A673 (cell line): ENCODE results near the gene DGKH.

Experiments
- CTCF ChIP-seq: fragments of 300-800, 200-600 bp; sonication (generic); conservative IDR thresholded peaks from 2 replicates; pipeline ENCODE4 v1.5.1; 2017; ENCODE audit warnings: low read depth, mild to moderate bottlenecking, antibody characterized with exemption, low read length, moderate library complexity, mixed read lengths
- EZH2 ChIP-seq: fragments of 200-600 bp; sonication (generic); IDR thresholded peaks from 2 replicates; pipeline ENCODE4 v1.6.1; 2017; ENCODE audit warnings: borderline replicate concordance, low read depth, mild to moderate bottlenecking, mixed read lengths, antibody characterized with exemption, low read length; ENCODE audit not compliant: poor library complexity, severe bottlenecking

- TF ChIP-seq EZH2 (no peak), CTCF (no peak)
These were observed 184.2 kb downstream of the DGKH start for GRCh38 chr13:42232671-42233070.
